Measurements from ENCODE around the gene KLHL20. TPM values are rescaled to one million over a fixed set of nuclear protein-coding genes. Genes with fewer than 3 reads are reported as not detected.

KLHL20 gene
- total and polyA plus RNA-seq, 2 of the 8 experiments (the other 6 are each of a cell fraction or from before 2014, with no cell fraction given): 4.9 to 12.3 TPM

- TF ChIP-seq E2F6 (IDR thresholded peaks at IDR 0.05) (no peak), PHF8 (conservative IDR thresholded peaks at IDR 0.05; ENCODE audit: low read depth, low read length) (no peak), CHD2 (IDR thresholded peaks at IDR 0.05; ENCODE audit: low read length) (no peak), CEBPB (IDR thresholded peaks at IDR 0.05; ENCODE audit: low read depth, low read length) (no peak)
Measured at GRCh38 chr1:173768206-173768605, 53.4 kb downstream of the KLHL20 start (continued).

All from H1 (cell line).